Gastroesophageal sphincter (tissue), 3 donors: ENCODE results near the gene UBE2L6.

Experiments used
- CTCF ChIP-seq, 4 experiments: fragments of 200-600 bp in 2 of 4; fragments of 450-650 bp in 2 of 4; sonication (generic) in 1 of 4; IDR thresholded peaks; one replicate each; pipeline ENCODE4 v1.5.1; 2017 to 2019; ENCODE audit warnings: antibody characterized with exemption in 4 of 4, mild to moderate bottlenecking in 2 of 4, moderate library complexity in 2 of 4
- EP300 ChIP-seq: sonication (generic); formaldehyde crosslinking; IDR thresholded peaks from one replicate; pipeline ENCODE4 v1.6.1; 2017; ENCODE audit warnings: antibody characterized with exemption, mild to moderate bottlenecking
- POLR2A ChIP-seq, 2 donors: fragments of 450-650 bp; IDR thresholded peaks; one replicate each; pipeline ENCODE4 v1.6.1; 2017; ENCODE audit warnings: antibody characterized with exemption in 2 of 2, mild to moderate bottlenecking in 2 of 2, moderate library complexity in 1 of 2
- POLR2AphosphoS5 ChIP-seq: sonication (generic); formaldehyde crosslinking; IDR thresholded peaks from one replicate; pipeline ENCODE4 v1.6.1; 2017; ENCODE audit warnings: antibody characterized with exemption

DNA sequence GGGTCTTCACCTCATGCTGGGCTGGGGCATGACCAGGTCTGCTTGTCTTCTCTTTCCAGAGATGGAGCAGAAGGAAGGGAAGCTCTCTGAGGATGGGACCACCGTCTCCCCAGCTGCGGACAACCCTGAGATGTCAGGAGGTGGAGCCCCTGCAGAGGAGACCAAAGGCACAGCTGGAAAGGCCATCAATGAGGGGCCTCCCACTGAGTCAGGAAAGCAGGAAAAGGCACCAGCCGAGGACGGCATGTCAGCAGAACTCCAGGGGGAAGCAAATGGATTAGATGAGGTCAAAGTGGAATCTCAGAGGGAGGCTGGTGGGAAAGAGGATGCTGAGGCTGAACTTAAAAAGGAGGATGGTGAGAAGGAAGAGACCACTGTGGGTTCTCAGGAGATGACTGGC, 24.9 kb downstream of the UBE2L6 start:
- no peak for TF ChIP-seq POLR2A (IDR thresholded peaks at IDR 0.05)
- no peak for TF ChIP-seq CTCF (IDR thresholded peaks at IDR 0.05)
- TF ChIP-seq POLR2AphosphoS5 = no peak
- no peak for TF ChIP-seq EP300
